ENCODE data around the gene GPC5.
"Not testable (repeated sequence)": the region's sequence is repeated elsewhere in the genome, so short reads cannot be mapped to it uniquely, and the experiment has no call there.

GPC5 gene

GRCh38 chr13:91398413-91399188 lies at the start of gene GPC5:
Gene GPC5, plus strand, starts transcription at chr13:91398621.
- no peak for DNase-seq (ENCODE audit: low read depth)

- peak; percentile 28 for DNase-seq (ENCODE audit: low read depth)
Measured at GRCh38 chr13:91348906-91349435, 49.5 kb upstream of the GPC5 start.

- DNase-seq (ENCODE audit: low read depth), result no peak
Measured at GRCh38 chr13:91349992-91350911, 48.2 kb upstream of the GPC5 start.

GRCh38 chr13:91351123-91351522 lies 47.3 kb upstream of the GPC5 start:
- DNase-seq (ENCODE audit: low read depth), result no peak

- DNase-seq (ENCODE audit: low read depth), result no peak
Measured at GRCh38 chr13:91351980-91352379, 46.4 kb upstream of the GPC5 start.

- DNase-seq (ENCODE audit: low read depth), result not testable (repeated sequence)
Measured at GRCh38 chr13:91352891-91353290, 45.5 kb upstream of the GPC5 start.

- no peak for DNase-seq (ENCODE audit: low read depth)
Measured at GRCh38 chr13:91353494-91353893, 44.9 kb upstream of the GPC5 start.

- no peak for DNase-seq (ENCODE audit: low read depth)
Measured at GRCh38 chr13:91355099-91355825, 43.2 kb upstream of the GPC5 start.

GRCh38 chr13:91355826-91356710 lies 42.4 kb upstream of the GPC5 start:
- no peak for DNase-seq (ENCODE audit: low read depth)

- DNase-seq (ENCODE audit: low read depth), result no peak
Measured at GRCh38 chr13:91356919-91357612, 41.4 kb upstream of the GPC5 start.

- no peak for DNase-seq (ENCODE audit: low read depth)
Measured at GRCh38 chr13:91357613-91358386, 40.6 kb upstream of the GPC5 start.

- DNase-seq (ENCODE audit: low read depth), result no peak
Measured at GRCh38 chr13:91358387-91358782, 40.0 kb upstream of the GPC5 start.

- no peak for DNase-seq (ENCODE audit: low read depth)
Measured at GRCh38 chr13:91359111-91359510, 39.3 kb upstream of the GPC5 start.

- DNase-seq (ENCODE audit: low read depth), result no peak
Measured at GRCh38 chr13:91359631-91360030, 38.8 kb upstream of the GPC5 start.

- DNase-seq (ENCODE audit: low read depth), result no peak
Measured at GRCh38 chr13:91360246-91360751, 38.1 kb upstream of the GPC5 start.

- DNase-seq (ENCODE audit: low read depth), result no peak
Measured at GRCh38 chr13:91361755-91362271, 36.6 kb upstream of the GPC5 start.

- no peak for DNase-seq (ENCODE audit: low read depth)
Measured at GRCh38 chr13:91362908-91363307, 35.5 kb upstream of the GPC5 start.

GRCh38 chr13:91368101-91368500 lies 30.3 kb upstream of the GPC5 start:
- no peak for DNase-seq (ENCODE audit: low read depth)
